ENCODE data around the gene SS18L1.

DNA sequence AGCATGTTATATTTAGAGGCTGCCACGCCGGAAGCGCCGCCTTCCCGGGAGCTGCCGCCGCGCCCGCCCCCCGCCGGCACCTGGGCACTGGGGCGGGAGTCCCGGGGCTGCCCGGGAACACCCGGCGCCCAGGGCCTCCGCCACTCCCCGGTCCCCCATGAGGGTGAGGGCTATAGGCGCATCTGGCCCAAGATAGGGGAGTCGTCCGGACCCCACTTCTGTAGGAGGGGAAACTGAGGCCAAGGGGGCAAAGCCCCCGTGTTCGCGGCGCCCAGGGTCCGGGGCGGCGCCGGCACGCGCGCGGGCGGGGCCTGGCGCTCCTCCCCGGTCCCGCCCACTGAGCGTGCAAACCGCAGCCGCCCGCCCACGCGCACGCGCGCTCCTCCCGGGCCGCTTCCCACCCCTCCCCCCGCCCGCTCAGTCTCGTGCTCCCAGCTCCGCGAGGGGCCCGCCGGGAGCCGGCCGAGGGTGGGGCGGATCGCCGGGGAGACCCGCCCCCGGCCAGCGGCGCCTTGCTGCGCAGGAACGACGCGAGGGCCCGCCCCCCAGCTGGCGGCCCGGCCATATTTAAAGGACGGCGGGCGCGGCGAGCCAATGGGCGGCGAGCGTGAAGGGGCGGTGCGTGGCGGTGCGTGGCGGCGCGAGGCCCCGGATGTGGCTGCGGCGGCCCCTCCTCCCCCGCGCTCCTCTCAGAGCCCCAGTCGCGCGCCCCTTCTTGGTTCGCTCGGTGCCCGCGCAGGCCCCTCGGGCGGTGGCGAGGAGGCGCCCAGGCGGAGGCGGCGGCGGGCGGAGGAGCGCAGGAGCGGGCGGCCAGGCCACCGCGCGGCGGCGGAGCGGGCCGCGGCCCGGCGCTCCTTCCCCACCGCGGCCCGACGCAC, 21.6 kb upstream of the SS18L1 start, which contains the start of gene LSM14B:
- TF ChIP-seq, protein P1, sequence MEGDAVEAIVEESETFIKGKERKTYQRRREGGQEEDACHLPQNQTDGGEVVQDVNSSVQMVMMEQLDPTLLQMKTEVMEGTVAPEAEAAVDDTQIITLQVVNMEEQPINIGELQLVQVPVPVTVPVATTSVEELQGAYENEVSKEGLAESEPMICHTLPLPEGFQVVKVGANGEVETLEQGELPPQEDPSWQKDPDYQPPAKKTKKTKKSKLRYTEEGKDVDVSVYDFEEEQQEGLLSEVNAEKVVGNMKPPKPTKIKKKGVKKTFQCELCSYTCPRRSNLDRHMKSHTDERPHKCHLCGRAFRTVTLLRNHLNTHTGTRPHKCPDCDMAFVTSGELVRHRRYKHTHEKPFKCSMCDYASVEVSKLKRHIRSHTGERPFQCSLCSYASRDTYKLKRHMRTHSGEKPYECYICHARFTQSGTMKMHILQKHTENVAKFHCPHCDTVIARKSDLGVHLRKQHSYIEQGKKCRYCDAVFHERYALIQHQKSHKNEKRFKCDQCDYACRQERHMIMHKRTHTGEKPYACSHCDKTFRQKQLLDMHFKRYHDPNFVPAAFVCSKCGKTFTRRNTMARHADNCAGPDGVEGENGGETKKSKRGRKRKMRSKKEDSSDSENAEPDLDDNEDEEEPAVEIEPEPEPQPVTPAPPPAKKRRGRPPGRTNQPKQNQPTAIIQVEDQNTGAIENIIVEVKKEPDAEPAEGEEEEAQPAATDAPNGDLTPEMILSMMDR (IDR thresholded peaks at IDR 0.05; ENCODE audit: low read depth, low read length), result no peak
- TF ChIP-seq EZH2phosphoT487 (IDR thresholded peaks at IDR 0.05; ENCODE audit: low read depth), result no peak

All from OCI-LY3 (cell line).